Activated T-cell treated with anti-CD3 and anti-CD28 coated beads for 4 hours (primary cell): ENCODE measurements around the gene METTL3.
"Not testable (repeated sequence)": the region's sequence is repeated elsewhere in the genome, so short reads cannot be mapped to it uniquely, and the experiment has no call there.

Experiments used
- DNase-seq: peaks from one replicate; pipeline ENCODE4 v3.0.0-alpha.2; 2020

METTL3 gene

DNA sequence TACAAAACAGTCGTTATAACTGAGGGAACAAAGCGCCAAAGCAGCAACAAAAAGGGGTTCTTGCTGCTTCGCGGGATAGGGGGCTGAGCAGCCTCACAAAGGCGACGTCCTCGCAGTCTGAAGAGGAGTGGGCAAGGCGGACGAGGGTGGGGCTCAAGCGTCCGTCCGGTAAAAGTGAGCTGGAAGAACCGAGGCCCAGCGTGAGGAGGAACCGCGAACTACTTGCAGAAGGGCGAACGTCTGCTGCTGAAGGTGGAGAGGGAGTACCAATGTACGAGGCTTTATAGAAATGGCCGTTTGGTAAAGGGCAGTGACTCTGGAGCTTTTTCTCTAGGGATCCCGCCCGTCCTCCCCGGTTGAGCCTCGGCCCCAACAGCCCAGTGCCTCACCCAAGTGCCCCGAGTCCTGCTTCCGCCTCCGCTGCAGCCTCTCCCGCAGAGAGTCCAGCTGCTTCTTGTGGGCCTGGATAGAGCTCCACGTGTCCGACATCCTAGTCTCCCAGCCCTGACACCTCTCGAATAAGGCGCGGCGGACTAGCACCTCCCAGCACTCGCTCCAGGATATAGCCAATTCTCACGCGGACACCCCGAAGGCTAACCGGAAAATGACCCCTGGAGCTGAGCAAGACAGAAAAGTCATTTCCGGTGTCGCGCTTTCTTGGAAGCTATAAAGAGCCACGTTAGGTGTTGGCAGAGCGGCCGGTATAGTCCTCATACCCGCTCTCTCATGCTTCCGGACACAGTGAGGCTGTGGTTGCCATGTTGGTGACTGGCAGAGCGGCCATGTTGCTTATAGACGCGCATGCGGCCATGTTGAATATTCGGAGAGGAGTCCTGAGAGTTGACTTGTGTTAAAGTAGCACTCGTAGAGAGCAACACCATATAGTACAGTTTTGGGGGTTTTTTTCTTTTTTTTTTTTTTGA is at the start of gene METTL3:
Gene METTL3 (minus strand): TSS at position 606 of the 923 bp plus-strand sequence. CDS start 117 bp downstream, at position 489.
- peak; percentile 87 for DNase-seq

DNA sequence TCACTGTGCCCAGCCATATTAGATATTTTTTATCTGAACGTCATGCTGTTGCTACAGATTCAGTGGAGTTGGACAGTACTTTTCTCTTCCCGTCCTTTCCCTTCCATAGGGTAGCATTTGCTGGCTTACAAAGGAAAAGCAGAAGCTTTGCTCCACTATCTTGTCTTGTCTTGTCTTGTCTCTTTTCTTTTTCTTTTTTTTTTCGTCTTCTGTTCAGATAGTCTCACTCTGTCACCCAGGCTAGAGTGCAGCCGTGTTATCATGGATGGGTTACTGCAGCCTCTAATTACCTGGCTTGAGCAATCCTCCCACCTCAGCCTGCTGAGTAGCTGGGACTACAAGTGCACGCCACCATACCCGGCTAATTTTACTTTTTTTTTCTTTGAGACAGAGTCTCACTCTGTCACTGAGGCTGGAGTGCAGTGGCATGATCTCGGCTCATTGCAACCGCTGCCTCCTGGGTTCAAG is 47.6 kb upstream of the METTL3 start:
- no peak for DNase-seq

DNA sequence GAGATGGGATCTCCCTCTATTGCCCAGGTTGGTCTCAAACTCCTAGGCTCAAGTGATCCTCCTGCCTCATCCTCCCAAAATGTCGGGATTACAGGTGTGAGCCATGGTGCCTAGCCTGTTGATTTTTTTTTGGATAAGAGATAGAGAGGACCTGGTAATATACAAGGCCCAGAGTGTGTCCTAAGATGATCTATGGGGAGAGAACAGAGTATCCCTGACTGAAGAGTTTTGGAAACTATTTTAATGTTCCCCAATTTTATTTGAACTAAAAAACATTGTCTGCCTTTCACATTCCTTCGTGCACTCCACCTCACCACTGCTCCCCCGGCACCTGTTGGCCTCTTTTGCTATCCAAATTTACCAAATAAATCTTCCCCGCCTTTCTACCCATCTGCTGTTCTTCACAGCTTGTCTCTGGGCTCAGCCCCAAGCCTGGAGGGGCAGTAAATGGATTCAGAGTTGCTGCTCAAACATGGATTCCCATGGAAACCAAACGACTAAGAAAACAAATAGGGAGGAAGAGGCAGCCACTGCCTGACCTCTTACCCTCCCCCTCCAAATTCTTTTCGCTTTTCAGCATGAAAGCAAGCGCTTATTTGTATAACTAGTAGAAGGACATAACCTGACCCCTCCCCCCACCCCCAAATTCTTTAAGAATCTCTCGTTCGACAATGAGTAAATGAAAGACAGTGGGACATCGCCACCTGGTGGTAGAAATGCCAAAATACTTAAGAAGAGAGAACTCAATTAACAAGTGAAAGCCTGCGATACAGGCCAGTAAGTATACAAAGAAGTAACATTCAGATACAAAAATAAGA is 46.2 kb upstream of the METTL3 start:
- peak; percentile 76 for DNase-seq

DNA sequence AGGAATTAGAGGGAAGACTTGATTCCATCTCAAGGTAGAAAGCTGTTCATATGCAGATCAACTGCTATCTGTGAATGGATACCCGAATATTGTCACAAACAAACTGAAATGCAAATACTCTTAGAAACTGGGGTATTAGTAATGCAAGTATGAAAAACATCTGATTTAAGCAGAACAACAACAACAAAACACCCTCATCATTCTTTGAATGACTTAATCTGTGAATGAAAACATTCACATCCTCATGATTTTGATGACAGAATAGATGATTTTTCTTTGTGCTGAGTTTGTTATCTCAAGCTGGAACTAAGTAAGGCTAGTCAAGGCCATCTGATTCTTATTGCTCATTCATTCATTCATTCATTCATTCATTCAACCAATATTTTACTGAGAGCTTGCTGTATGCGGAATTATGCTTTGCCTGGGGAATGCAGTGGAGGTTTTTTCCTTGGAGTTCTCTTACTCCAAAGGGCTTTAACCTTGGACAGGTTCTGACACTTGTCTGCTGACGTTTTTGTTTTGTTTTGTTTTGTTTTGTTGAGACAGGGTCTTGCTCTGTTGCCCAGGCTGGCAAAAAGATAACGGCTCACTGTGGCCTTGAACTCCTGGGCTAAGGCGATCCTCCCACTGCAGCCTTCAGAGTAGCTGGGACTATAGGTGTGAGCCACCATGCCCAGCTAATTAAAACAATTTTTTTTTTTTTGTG is 45.4 kb upstream of the METTL3 start:
- no peak for DNase-seq

DNA sequence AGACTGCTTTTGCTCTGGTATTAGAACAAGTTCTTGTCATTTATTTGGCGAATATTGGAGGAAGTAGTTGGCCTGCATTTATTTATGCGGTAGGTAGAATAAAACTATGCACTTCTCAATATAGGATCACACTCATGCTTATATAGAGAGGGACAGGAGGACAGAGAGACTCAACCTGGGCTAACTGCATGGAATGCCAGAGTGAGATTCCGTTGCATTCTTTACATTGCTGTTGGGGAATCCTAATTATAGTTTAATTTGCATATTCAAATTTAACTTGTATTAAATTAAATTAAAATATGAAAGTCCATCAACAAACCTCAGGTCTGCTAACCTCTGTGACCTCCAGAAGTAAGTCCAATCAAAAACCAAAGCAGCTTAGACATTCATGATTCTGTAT is 42.1 kb upstream of the METTL3 start:
- DNase-seq, result no peak

DNA sequence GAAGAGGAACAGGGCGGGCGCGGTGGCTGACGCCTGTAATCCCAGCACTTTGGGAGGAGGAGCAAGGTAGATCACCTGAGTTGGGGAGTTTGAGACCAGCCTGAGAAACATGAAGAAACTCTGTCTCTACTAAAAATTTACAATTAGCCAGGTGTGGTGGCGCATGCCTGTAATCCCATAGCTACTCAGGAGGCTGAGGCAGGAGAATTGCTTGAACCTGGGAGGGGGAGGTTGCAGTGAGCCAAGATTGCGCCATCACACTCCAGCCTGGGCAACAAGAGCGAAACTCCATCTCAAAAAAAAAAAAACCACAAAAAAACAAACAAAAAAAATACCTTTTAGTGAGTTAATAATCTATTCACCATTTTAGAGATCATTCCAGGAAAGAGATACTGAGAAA is 33.4 kb upstream of the METTL3 start:
- DNase-seq, result not testable (repeated sequence)

DNA sequence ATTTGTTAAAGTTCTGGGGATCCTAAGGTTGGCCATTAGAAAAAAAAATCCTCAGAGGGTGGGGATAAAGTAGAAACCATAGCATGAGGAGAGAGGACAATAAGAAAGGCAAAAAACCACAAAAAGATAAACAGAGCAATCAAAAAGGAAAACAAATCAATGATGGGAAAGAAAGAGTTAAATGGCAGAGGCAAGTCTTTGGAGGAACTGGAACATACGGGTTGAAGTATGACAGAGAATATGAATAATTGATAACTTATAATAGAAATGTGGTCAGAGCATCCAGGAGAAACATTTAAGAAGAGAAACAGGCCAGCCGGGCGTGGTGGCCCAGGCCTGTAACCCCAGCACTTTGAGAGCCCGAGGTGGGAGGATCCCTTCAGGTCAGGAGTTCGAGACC is 32.8 kb upstream of the METTL3 start:
- DNase-seq, result no peak

DNA sequence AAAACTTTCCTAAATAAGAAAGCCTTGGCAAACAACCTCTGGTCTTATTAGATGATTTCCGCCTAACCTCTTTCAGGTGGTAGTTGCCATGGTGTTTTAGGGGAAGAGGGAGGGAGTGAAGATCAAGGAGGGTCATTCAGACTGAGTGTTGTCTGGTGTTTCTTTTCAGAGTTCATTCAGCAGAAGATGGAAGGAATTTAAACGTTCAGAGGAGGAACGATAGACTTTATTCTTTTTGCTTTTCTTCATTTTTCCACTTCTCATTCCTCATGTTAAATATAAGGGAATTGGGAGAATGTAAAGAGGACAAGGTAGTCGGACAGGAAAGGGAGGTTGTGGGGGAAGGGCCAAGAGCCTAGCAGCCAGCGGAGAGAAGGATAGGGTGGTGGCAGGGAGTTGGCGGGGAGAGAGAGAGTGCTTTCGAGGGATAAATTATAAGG is 32.4 kb upstream of the METTL3 start:
- DNase-seq, result no peak

DNA sequence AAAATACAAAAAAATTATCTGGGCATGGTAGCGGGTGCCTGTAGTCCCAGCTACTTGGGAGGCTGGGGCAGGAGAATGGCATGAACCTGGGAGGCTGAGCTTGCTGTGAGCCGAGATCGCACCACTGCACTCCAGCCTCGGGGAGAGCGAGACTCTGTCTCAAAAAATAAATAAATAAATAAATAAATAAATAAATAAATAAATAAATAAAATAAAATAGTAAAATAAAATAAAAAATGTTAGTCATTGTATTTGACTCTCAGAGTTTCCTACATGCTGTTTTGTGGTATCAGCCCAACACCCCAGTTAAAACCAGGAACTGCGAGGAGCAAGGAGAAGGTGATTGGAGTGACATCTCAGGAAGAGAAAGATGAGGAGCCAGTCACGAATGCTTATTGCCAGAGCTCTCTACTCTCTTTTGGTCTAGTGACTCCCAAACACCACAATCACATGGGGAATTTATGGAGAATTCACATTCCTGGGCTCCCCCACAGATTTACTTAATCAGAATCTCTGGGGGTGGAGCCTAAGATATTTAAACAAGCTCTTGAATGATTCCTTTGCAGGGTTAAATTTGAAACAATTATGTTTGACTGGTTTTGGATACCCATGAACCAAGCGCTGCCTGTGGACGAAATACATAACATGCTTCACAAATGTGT is 30.4 kb upstream of the METTL3 start:
- DNase-seq, result no peak

DNA sequence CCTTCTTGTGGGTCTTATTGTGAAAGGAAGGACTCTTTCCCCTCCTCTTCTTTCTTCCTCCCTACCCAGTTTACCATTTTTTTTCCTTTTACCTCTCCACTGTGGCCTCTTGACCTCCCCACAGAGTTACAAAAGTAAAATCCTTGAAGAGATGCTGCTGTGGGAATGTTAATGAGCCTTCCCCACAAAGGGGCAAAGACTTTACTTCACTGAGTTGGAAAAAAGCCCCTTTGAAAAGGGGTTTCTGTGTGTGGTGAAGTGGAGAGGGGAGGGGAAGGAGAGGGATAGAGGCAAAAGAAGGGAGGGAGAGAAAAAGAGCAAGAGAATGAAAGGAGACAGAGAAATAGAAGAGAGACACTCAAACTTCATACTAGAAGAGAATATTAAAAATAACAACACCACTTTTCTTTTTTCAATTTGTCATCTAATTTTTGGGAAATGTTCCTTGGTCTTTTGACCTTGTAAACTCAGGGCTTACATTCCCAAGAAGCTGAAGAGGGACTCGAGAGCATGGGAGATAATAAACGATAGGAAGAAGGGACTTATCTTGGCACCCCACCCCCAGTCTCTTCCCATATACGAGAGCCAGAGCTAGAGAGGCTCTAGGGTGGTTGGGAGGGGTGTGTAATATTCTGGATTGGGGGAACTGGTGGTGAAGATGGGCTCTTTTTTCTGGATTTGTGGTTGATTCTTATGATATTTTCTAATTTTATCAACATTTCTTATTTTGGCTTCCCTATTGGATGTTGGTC is 28.2 kb upstream of the METTL3 start:
- no peak for DNase-seq

DNA sequence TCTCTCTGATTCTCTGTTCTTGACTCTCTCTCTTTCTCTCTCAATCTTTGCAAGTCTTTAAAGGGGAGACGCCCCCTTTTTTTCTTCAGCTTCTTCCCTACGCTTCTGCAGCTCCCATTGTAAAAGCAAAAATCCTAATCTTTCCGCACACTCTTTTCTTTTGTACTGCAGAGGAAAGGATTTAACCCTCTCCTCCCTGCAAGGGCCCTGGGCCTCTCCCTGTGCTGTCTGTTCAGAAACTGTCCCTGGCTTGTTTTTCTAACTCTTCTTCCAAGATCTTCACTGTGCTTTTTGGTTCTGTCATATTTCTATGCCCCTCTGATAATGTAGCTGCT is 25.9 kb upstream of the METTL3 start:
- no peak for DNase-seq

DNA sequence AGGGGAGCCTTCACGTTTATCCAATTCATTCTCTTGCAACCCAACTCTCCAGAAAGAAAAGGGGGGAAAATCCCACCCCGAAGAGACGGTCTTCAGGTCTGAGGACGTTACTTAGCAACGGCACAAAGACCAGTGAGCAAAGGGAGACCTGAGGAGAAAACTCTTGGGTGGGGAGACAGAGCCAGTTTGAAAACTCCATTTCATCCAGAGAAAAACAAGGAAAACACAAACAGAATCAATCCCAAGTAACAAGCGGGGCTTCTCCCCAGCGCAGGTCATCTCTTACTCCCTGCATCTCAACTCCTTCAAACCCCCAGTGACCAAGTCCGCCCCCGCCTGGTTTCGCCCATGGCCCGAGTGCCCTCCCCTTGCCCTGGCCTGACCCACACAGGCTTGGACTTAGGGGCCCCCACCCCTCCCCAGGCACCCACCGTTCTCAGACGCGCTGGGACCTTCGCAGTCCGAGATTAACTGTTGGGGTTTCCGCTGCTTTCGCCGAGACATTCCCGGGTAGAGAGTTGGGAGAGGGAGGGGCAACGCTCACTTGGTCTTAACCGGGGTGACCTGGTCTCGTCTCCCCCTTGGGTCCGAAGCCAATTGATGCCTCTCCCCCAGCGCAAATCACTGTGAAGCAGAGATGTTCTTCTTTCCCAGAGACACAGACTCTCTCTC is 25.4 kb upstream of the METTL3 start:
- DNase-seq, result no peak

DNA sequence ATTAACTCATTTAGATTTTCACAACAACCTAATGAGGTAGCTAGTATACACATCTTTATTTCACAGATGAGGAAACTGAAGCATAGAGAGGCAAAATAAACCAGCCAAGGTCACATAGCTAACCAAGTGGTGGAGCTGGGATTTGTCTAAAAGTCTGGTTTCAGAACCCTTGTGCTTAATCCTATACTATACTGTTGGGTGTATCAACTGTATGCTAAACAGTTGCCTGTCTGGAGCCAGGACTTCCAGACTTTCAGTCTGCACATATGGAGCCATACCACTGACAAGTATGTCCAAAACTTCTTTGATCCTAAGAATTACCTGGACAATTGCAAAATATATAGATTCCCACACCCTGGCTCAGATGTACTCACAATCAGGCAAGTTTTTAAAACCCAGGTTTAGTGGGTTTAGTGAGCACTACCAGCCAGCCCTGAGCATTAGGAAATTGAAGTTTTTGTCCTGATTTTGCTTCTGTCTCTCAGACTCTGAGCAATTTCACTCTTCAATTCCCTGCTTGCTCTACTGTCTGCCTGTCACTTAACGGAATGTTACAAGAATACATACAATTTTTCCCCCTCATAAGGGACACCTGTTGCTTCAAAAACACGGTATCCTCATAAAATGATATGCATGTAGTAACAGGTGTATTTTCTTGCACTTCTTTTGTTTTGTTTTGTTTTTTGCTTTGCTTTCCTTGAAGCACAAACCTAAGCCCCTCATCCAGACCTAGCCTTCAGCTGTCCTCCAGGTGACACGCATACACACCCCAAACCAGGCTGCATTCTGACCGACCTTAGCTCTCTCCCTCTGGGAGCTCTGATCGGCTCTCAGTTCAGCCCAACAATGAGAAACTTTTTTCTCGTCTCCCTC is 24.6 kb upstream of the METTL3 start:
- no peak for DNase-seq

DNA sequence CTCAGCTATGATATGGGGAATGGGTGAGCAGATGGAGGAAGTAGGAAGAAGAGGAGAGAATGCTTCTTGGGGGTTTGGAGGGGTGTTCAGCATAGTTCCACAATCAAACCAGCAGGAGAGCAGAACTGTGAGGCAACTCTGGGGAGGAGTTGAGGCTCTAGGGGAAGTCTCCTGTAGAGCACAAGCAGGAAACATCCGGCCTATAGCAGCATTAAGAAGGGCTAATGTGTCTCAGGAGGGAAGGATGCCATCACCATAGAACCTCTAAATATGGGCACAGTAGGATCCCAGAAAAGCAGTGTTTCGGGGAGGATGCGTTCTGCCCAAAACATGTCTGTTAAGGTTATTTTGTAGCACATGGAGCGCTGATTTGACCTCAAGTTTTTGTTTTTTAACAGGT is 23.4 kb upstream of the METTL3 start:
- no peak for DNase-seq

DNA sequence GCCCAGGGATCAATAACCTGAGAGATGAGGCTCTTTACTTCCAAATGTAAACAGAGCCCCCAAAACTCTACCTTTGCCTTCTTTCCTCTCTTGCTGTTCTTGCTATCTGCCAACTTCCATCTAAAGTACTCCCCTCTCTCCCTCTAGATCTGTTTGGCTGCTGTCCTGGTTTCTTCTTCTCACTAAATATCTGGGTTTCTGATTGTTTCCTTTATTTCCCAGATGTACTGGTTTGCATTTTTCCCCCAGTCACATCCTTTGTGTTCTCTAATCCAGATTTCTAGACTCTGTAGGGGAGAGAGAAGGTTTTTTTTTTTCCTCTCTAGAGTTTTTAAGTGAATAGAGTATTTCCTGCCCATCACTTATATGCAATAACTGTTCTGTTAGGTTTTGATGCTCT is 22.2 kb upstream of the METTL3 start:
- DNase-seq, result no peak

DNA sequence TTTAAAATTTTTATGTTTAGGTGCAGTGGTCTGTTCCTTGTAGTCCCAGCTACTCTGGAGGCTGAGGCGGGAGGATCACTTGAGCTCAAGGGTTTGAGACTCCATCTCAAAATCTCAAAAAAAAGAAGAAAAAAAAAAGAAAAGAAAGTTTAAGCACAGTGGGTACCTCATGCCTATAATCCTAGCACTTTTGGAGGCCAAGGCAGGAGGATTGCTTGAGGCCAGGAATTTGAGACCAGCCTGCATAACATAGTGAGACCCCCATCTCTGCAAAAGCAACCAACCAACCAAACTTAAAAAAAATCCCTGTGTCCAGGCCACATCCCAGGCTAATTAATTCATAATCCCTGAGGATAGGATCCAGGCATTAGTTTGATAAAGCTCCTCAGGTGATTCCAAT is 18.4 kb upstream of the METTL3 start:
- no peak for DNase-seq

DNA sequence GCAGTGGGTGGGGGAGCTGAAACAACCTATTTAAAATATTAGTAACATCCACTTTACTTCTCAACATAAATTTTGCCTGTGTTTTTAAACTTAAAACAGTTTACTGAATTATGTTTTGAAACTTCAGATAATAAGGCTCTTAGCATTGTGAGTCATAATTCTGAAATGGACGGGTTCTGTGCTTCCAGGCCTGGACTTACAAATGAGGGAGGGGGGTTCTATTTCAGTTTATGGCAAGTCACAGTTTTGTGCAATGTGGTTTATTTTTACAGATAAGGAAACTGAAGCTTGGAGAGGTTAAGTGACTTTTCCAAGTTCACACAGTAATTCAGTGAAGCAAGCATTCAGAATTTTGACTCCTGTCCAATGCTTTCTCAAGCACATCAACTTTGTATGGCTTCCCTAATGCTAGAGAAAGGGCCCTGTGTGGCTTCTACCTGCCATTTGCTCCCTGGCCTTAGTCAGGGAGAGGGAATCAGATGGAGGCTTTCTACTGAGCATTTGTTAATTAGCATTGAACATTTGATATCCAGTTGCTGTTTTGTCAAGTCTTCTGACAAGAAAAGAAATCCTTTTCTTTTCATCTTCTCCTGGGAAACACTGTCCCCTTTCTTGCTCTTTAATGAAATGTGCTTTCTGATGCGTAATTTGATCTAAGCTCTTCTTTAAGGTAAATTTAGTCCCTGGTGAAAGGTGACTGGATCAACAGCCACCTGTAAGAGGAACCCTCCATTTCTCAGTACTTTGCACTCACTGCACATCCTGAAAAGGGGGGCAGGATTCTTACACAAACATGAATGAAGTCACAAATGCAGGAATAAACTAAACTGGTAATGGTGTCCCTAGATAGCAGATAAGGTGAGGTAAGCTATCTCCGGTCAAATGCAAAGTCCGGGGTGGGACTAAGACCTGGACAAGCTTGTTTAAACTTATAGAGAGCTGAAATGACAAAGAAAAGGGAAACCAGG is 17.5 kb upstream of the METTL3 start:
- no peak for DNase-seq

DNA sequence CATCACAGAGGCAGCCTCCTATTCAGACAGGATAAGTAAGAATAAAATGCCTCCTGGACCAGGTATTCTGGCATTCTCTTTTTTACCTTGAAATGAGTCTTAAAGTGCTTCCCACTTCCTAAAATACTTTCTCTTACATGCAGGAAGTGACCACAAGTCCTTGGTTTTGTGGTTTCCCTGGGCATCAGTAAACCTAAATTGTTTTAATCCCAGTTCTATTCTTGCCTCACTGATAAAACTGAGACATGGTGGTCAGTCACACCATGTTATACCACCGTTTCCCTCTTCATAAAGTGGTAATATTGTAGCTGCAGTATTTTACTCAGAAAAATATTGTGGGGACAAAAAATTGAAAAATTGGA is 16.2 kb upstream of the METTL3 start:
- no peak for DNase-seq

DNA sequence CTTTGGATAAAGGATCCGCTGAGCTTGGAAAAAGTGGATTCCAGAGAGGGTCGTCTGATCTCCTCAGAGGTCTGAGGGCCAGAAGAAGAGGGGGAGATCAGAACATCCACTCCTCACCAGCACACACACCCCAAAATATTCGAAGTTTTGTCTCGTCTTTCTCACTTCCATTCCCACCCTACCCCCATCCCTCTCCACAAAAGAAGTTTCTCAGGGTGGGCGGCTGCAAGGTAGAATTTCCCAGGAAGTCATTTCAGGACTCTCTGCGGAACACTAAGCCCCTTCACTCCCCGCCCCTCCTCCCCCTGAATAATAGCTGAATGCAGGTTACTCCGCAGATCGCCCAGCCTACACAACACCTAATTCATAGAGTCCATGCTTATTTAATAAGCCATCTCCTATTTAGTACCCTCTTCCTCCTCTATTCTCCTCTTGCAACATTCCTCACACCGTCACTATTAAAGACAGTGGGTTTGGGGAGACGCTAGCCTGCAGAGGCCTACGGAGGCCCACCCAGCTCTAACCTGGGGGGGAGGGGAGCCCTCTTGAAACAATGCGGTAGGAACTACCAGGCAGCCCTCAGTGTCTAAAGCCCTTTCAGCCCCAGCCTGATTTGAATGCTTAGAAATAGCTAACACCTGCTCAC is 15.7 kb upstream of the METTL3 start:
- no peak for DNase-seq
